BLaER1 (cell line): ENCODE results near the gene FADS6.
A peak's percentile ranks its signal among the peaks of the same experiment; 100 is the strongest.

Experiments
- H3K27ac ChIP-seq: shearing (Covaris generic); formaldehyde crosslinking; 2 replicates; pipeline ENCODE4 v1.8.1; 2022
- H3K27me3 ChIP-seq: shearing (Covaris generic); formaldehyde crosslinking; 2 replicates; pipeline ENCODE4 v1.8.1; 2022
- H3K36me3 ChIP-seq: shearing (Covaris generic); formaldehyde crosslinking; 2 replicates; pipeline ENCODE4 v1.8.1; 2022
- H3K4me1 ChIP-seq: shearing (Covaris generic); formaldehyde crosslinking; 2 replicates; pipeline ENCODE4 v1.8.1; 2022
- H3K4me2 ChIP-seq: shearing (Covaris generic); formaldehyde crosslinking; 2 replicates; pipeline ENCODE4 v1.8.1; 2022
- H3K4me3 ChIP-seq: shearing (Covaris generic); formaldehyde crosslinking; 2 replicates; pipeline ENCODE4 v1.8.1; 2022
- H3K9ac ChIP-seq: shearing (Covaris generic); formaldehyde crosslinking; 2 replicates; pipeline ENCODE4 v1.8.1; 2022
- H3K9me3 ChIP-seq: shearing (Covaris generic); formaldehyde crosslinking; 2 replicates; pipeline ENCODE4 v1.8.1; 2022
- H4K20me1 ChIP-seq: shearing (Covaris generic); formaldehyde crosslinking; 2 replicates; pipeline ENCODE4 v1.8.1; 2022
- Cebpa-rat ChIP-seq: shearing (Covaris generic); IDR thresholded peaks from 2 replicates; pipeline ENCODE4 v1.8.1; 2022

The FADS6 gene

DNA sequence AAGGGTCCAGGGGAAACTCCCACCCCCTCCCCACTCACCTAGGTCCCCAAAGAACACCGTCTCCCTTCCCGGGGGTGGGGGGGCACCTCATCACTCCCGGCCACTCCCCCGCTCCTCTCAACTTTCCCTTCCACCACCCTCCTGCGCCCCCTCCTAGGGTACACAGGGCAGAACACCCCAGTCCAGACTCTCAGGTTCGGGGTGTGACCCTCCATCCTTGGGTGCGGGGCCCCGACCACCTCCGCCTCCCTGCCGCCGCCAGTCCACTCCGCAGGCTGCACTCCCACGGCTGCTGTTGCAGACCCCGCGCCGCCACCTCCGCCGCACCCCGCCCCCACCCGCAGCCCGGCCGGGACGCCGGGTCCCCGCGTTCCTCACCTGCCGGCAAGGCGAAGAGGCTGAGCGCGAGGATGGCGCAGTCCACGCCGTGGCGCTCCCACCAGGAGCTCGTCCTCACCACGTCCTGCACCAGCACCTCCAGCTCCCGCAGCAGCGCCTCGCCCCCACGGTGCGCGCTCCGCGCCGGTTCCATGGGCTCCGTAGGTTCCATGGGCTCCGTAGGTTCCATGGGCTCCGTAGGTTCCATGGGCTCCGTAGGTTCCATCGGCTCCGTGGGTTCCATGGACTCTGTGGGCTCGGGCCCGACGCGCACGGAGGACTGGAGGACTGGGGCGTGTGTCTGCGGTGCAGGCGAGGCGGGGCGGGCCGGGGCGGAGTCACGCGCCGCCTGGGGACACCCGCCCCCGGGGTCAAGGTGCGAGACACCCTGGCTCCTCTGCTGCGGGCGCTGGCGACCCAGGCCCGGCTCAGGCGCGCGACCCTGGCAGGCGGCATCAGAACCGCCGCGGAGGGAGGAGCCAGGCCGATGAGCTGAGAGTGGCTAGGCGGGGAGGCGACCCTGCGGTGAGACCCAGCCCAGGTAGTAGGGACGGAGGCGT lies at the start of gene FADS6:
Gene FADS6 (minus strand): TSS at position 660 of the 938 bp plus-strand sequence. CDS start 38 bp downstream, at position 622.
- Histone ChIP-seq H3K36me3 (no peaks in the 10 kb centered on the region), H3K4me2 (no peak within 1 kb of the TSS), H3K27ac (no peak within 1 kb of the TSS), H3K4me3 (no peak within 1 kb of the TSS), H3K9ac (no peak within 1 kb of the TSS), H3K27me3 (peaks cover 22% of the 10 kb centered on the region; the same call in 1 of the 2 replicates), H3K9me3 (no peaks in the 10 kb centered on the region), H3K4me1 (no peaks in the 10 kb centered on the region), H4K20me1 (no peaks in the 10 kb centered on the region)
- no peak for TF ChIP-seq Cebpa-rat

- Histone ChIP-seq H3K27ac (no peak overlapping the region), H3K9ac (no peak overlapping the region), H3K9me3 (no peaks in the 10 kb centered on the region), H3K4me1 (peaks cover 8% of the 10 kb centered on the region), H3K36me3 (no peaks in the 10 kb centered on the region), H3K27me3 (peaks cover 29% of the 10 kb centered on the region), H3K4me3 (no peak overlapping the region), H3K4me2 (no peak overlapping the region), H4K20me1 (peaks cover 5% of the 10 kb centered on the region)
- no peak for TF ChIP-seq Cebpa-rat
Observed at GRCh38 chr17:74941128-74941725, 47.8 kb upstream of the FADS6 start.

DNA sequence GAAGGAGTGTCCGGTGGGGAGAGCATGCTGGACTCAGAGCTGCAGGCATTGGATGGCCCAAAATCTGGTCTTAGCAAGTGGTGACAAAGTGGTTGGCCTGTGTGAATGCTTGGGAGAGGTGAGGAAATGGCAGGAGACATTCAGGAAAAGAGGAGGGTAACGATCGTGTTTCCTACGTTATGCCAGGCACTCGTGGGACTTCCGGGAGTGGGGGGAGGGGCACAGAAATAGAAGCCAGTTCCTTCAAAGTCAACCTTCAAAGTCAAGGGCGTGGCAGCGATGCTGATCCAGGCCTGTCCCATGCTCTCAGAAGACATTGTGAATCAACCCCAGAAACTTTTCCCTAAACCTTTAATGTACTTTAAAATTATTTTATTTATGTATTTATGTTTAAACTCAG lies 46.1 kb upstream of the FADS6 start:
- TF ChIP-seq Cebpa-rat = no peak
- Histone ChIP-seq H3K36me3 (no peaks in the 10 kb centered on the region), H3K4me3 (no peak overlapping the region), H3K9me3 (no peaks in the 10 kb centered on the region), H3K4me2 (peak overlapping the region; percentile 19; the same call in 1 of the 2 replicates), H3K9ac (no peak overlapping the region), H3K27me3 (peaks cover 46% of the 10 kb centered on the region), H4K20me1 (peaks cover 15% of the 10 kb centered on the region), H3K4me1 (peaks cover 8% of the 10 kb centered on the region), H3K27ac (no peak overlapping the region)

- Histone ChIP-seq H3K36me3 (no peaks in the 10 kb centered on the region), H3K4me2 (no peak overlapping the region), H3K4me3 (no peak overlapping the region), H3K9ac (no peak overlapping the region), H3K4me1 (peaks cover 8% of the 10 kb centered on the region), H4K20me1 (peaks cover 18% of the 10 kb centered on the region), H3K27ac (no peak overlapping the region), H3K9me3 (no peaks in the 10 kb centered on the region), H3K27me3 (peaks cover 58% of the 10 kb centered on the region)
- no peak for TF ChIP-seq Cebpa-rat
Observed at GRCh38 chr17:74938194-74938950, 44.9 kb upstream of the FADS6 start.

DNA sequence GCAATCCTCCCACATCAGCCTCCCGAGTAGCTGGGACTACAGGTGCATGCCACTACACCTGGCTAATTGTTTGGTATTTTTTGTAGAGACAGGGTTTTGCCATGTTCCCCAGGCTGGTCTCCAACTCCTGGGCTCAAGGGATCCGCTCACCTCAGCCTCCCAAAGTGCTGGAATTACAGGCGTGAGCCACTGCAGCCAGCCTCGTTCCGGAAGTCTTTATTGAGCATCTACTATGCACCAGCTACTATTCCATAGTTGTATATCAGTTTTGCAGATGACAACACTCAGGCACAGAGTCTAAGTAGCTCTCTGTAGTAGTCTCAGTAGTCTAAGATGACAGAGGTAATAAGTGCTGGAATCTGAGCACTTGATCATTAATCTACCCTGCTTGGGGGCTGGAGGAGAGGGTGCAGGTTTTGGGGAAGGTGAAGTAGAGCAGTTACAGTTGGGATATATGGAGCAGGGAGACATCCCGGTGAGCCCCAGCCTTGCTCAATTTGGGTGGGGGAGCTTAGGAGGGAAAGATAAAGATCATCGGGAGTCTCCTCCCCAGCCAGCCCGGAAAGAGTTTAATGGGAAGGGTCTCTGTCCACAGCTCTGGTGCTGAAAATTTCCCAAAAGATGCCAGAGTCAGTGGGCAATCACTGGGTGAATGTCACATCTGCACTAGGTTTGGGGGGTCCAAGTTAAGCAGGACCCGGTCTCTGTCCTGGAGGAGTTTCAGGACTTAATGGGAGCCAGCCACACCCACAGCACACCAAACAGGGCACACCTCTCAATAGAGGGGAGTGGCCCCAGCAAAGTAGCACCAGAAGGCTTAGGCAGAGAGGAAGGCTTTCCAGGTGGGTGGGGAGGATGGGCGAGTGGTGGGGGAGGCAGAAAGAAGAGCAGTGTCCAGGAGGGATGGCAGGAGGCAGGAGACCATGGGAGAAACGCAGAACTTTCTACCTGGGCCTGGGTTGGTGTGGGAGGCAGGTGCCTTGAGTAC lies 43.9 kb upstream of the FADS6 start:
- peaks cover 66% of the 10 kb centered on the region for H3K27me3 ChIP-seq
- no peak overlapping the region for H3K9ac ChIP-seq
- H3K36me3 ChIP-seq = no peaks in the 10 kb centered on the region
- no peaks in the 10 kb centered on the region for H3K9me3 ChIP-seq
- H3K4me3 ChIP-seq = no peak overlapping the region
- H3K4me1 ChIP-seq = peaks cover 8% of the 10 kb centered on the region
- no peak overlapping the region for H3K4me2 ChIP-seq
- H4K20me1 ChIP-seq = peaks cover 22% of the 10 kb centered on the region
- H3K27ac ChIP-seq = no peak overlapping the region
- no peak for TF ChIP-seq Cebpa-rat

DNA sequence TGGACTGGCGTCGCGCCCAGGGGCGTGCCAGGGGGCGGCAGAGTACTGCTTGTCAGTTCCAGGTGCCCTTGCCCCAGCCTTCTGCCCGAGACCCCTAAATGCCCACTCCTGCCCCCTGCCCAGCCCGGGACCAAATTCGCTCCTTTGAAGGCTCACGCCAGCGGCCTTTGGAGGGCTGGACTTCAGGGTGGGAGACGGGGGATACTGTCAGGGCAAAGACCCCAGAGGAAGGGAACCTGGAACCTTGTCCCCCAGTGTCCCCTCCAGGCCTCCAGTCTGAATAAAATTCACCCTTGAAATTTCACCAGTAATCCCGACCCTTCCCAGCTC lies 43.0 kb upstream of the FADS6 start:
- Histone ChIP-seq H3K4me2 (no peak overlapping the region), H3K4me3 (no peak overlapping the region), H3K9ac (no peak overlapping the region), H3K36me3 (no peaks in the 10 kb centered on the region), H3K9me3 (no peaks in the 10 kb centered on the region), H4K20me1 (peaks cover 22% of the 10 kb centered on the region), H3K27me3 (peaks cover 67% of the 10 kb centered on the region), H3K27ac (no peak overlapping the region), H3K4me1 (peaks cover 8% of the 10 kb centered on the region)
- TF ChIP-seq Cebpa-rat = no peak

- no peak within 1 kb of the TSS for H3K9ac ChIP-seq
- H3K4me3 ChIP-seq = no peak within 1 kb of the TSS
- H3K9me3 ChIP-seq = no peaks in the 10 kb centered on the region
- peaks cover 8% of the 10 kb centered on the region for H3K4me1 ChIP-seq
- H3K27ac ChIP-seq = no peak within 1 kb of the TSS
- peaks cover 22% of the 10 kb centered on the region for H4K20me1 ChIP-seq
- no peak within 1 kb of the TSS for H3K4me2 ChIP-seq
- H3K27me3 ChIP-seq = peaks cover 67% of the 10 kb centered on the region
- no peaks in the 10 kb centered on the region for H3K36me3 ChIP-seq
- TF ChIP-seq Cebpa-rat = no peak
Observed at GRCh38 chr17:74935585-74936469, 42.4 kb upstream of the FADS6 start, which contains the start of gene OTOP3. OTOP3 (plus strand) TSS chr17:74935898; CDS start chr17:74935922, 24 bp downstream.

- peaks cover 67% of the 10 kb centered on the region for H3K27me3 ChIP-seq
- no peak for TF ChIP-seq Cebpa-rat
- no peaks in the 10 kb centered on the region for H3K9me3 ChIP-seq
- H3K4me2 ChIP-seq = no peak overlapping the region
- H3K4me3 ChIP-seq = no peak overlapping the region
- no peak overlapping the region for H3K9ac ChIP-seq
- H3K36me3 ChIP-seq = no peaks in the 10 kb centered on the region
- H3K27ac ChIP-seq = no peak overlapping the region
- peaks cover 8% of the 10 kb centered on the region for H3K4me1 ChIP-seq
- peaks cover 22% of the 10 kb centered on the region for H4K20me1 ChIP-seq
Observed at GRCh38 chr17:74935048-74935447, 41.6 kb upstream of the FADS6 start.
